Bronchial epithelial cell (primary cell): Measurements from ENCODE around the gene ARHGAP19. TPM values are rescaled to one million over a fixed set of nuclear protein-coding genes. Genes with fewer than 3 reads are reported as not detected.

Source experiments
- DNase-seq: peaks from one replicate; pipeline ENCODE4 v3.0.0-alpha.2; 2010; ENCODE audit warnings: low read depth
- FAIRE-seq: peaks from 2 replicates; lab custom pipeline; 2011; peaks lifted over from hg19 to GRCh38; lab: Jason Lieb, UNC
- H3K27me3 ChIP-seq: 2 replicates; pipeline ENCODE4 v1.5.1; 2011; ENCODE audit warnings: low read length; ENCODE audit not compliant: control insufficient read depth, insufficient read depth
- H3K36me3 ChIP-seq: 2 replicates; pipeline ENCODE4 v1.5.1; 2011; ENCODE audit warnings: low read length; ENCODE audit not compliant: control insufficient read depth, insufficient read depth
- H3K4me3 ChIP-seq: 2 replicates; pipeline ENCODE4 v1.5.1; 2011; ENCODE audit warnings: mild to moderate bottlenecking, low read depth, low read length, control low read depth
- total RNA-seq: library from RNA; depleted of rRNA; stranded (reverse); fragments of >200 nt; gene quantifications from 2 replicates; pipeline ENCODE4 v1.2.1, GENCODE V29; 2014
- TF ChIP-seq, protein P1 (sequence below): IDR thresholded peaks from 2 replicates; pipeline ENCODE4 v1.5.1; 2011; ENCODE audit warnings: mild to moderate bottlenecking, moderate library complexity, low read length, control low read depth, inconsistent platforms; ENCODE audit not compliant: insufficient read depth, severe bottlenecking

ARHGAP19 gene
- total RNA-seq, 1 donor from 2014 or later: 4.7 TPM

DNA sequence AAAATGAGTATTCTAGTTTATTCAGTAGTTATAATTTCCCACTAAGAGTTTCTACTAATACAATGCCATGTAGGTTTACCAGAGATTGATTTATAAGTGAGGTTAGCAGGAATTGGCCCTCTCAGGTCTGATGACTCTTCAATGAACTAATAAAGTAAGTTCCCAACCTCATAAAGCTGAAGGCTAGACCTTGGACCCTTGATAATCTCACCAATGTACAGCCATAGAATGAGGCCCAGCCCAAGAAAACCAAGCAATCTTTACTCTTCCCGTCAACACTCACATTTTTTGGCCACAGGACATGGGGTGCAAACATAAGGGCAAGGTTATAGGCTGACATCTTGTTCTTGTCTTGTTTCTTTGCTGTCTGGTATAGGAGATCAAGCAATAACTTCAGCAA is 33.3 kb downstream of the ARHGAP19 start:
- no peak for FAIRE-seq
- Histone ChIP-seq H3K4me3 (no peak overlapping the region), H3K36me3 (no peaks in the 10 kb centered on the region), H3K27me3 (no peaks in the 10 kb centered on the region)
- TF ChIP-seq, protein P1, sequence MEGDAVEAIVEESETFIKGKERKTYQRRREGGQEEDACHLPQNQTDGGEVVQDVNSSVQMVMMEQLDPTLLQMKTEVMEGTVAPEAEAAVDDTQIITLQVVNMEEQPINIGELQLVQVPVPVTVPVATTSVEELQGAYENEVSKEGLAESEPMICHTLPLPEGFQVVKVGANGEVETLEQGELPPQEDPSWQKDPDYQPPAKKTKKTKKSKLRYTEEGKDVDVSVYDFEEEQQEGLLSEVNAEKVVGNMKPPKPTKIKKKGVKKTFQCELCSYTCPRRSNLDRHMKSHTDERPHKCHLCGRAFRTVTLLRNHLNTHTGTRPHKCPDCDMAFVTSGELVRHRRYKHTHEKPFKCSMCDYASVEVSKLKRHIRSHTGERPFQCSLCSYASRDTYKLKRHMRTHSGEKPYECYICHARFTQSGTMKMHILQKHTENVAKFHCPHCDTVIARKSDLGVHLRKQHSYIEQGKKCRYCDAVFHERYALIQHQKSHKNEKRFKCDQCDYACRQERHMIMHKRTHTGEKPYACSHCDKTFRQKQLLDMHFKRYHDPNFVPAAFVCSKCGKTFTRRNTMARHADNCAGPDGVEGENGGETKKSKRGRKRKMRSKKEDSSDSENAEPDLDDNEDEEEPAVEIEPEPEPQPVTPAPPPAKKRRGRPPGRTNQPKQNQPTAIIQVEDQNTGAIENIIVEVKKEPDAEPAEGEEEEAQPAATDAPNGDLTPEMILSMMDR: no peak
- no peak for DNase-seq

DNA sequence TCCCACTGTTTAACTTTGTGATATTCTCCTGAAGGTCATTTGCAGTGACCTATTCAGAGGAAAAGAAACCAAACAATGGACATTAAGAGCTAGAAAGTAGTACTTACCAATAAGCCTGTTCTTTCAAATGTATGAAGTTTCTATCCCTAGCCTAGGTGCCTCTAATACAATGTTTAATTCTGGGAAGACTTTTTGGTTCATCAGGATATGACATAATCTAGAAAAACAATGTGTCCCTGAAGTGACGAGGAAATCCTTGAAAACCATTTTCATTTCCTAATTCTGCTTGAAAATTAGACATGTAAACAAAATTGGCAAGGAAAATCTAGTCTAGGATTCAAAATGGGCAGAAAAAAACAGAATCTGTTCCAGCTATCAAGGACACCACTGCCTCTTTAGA is 36.1 kb downstream of the ARHGAP19 start:
- no peaks in the 10 kb centered on the region for H3K36me3 ChIP-seq
- no peak for FAIRE-seq

DNA sequence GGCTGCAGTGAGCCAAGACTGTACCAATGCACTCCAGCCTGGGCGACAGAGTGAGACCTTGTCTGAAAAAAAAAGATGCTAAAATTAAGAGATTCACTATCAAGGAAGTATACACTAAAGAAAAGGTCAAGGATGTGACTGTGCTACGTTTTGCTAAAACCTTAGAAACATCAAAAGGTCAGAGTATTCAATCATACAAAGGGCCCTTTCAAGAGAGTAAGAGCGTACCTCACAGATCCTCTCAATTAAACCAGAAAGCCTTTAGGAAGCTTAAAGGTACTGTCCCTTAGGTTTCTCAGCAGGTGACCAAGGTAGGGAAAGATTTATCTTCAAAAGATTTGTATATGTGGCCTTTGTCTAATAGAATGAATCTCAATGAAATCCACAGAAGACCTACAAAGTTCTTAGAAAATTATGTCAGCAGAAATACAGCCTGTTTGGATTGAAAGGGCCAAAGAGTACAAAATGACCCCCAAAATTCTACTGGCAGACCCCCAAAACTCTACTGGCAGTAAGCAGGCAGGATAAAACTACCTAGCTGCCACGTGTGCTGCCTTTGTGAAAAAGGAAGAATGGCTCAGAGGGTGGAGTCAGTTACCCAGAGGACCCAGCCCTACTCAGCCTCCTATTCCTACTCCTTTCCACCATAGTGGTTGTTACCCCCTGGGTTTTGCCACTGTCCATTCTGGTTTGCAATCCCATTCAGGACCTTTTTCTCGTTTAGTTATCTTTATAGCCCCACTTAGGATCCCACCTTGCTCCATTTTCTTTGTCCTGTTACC is 36.7 kb downstream of the ARHGAP19 start:
- DNase-seq: no peak
- no peaks in the 10 kb centered on the region for H3K36me3 ChIP-seq
- TF ChIP-seq, protein P1: no peak
- no peak for FAIRE-seq
- H3K27me3 ChIP-seq: no peaks in the 10 kb centered on the region
- no peak overlapping the region for H3K4me3 ChIP-seq

More for the DNA sequence above, 36.1 kb downstream of the ARHGAP19 start:
- no peaks in the 10 kb centered on the region for H3K27me3 ChIP-seq
- no peak for DNase-seq
- TF ChIP-seq, protein P1: no peak
- H3K4me3 ChIP-seq: no peak overlapping the region

DNA sequence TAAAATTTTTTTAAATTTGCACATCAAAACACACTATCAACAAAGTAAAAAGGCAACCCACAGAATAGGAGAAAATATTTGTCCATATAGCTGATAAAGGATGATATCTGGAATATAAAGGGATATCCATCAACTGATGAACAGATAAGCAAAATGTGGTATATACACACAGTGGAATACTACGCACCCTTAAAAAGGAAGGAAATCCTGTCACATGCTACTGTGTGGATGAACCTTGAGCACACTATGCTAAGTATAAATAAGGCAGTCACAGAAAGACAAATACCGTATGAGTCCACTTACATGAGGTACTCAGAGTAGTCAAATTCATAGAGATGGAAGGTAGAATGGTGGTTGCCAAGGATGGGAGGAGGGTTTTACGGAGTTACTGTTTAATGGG is 37.7 kb downstream of the ARHGAP19 start:
- FAIRE-seq: no peak
- Histone ChIP-seq H3K4me3 (no peak overlapping the region), H3K36me3 (no peaks in the 10 kb centered on the region), H3K27me3 (no peaks in the 10 kb centered on the region)
- DNase-seq: no peak
- TF ChIP-seq, protein P1: no peak

DNA sequence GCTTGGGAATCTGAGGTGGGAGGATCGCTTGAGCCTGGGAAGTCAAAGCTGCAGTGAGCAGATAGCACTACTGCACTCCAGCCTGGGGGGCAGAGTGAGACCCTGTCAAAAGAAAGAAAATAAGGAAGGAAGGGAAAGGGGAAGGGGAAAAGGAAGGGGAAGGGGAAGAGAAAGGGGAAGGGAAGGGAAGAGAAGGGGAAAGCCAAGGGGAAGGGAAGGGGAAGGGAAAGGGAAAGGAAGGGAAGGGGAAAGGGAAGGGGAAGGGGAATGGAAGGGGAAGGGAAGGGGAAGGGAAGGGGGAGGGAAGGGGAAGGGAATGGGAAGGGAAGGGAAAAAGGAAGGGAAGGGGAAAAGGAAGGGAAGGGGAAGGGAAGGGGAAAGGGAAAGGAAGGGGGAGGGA is 41.5 kb downstream of the ARHGAP19 start:
- FAIRE-seq: no peak
- TF ChIP-seq, protein P1: no peak

DNA sequence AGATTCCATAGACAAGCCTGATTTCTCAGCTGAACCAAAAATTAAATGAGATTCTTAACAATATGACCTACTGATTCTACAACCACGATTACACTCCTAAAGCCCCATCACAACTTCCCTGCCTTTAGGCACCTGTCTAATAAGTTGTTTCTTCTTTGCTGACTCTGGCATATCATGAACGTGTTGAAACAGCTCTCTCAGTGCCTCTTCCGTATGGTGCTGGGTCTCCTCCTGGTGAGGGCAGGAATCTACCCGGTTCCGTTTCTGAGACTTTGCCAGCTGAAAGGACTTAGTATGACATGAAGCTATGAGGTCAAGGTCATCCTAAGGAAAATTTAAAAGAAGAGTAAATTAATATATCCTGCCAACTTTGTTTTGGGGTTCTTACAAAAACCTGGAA is 48.6 kb downstream of the ARHGAP19 start:
- Histone ChIP-seq H3K27me3 (no peaks in the 10 kb centered on the region), H3K4me3 (no peak overlapping the region), H3K36me3 (no peaks in the 10 kb centered on the region)
- peak; percentile 23 for FAIRE-seq
- peak; percentile 67 for DNase-seq
- TF ChIP-seq, protein P1: no peak

More for the DNA sequence above, 41.5 kb downstream of the ARHGAP19 start:
- Histone ChIP-seq H3K36me3 (no peaks in the 10 kb centered on the region), H3K27me3 (no peaks in the 10 kb centered on the region), H3K4me3 (no peak overlapping the region)
- DNase-seq: no peak
